ENCODE data around the gene CT55. TPM values are rescaled to one million over a fixed set of nuclear protein-coding genes. Genes with fewer than 3 reads are reported as not detected.
"Not testable (repeated sequence)": the region's sequence is repeated elsewhere in the genome, so short reads cannot be mapped to it uniquely, and the experiment has no call there.

Gene CT55
- polyA plus RNA-seq, 1 donor from 2014 or later: 2.1 TPM

DNA sequence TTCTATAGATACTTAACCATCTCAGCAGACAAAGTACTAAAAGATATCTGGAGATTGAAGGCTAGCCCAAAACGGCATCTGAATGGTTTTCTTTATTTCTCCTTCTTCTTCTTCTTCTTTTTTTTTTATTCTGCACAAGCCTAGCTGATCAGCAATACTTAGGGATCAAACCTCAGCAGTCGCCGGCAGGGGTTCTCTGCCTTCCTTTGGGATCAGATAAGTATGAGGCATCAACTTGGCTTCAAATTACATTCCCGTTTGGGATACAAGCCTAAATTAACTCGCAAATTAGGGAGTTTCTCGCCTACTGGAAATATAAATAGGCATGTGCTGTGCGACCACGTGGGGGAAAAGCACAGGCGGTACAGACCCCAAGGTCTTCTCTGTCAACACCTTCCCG is 730 bp downstream of the CT55 start:
- Histone ChIP-seq H3K9me3 (ENCODE audit: low read length) (no peaks in the 10 kb centered on the region), H3K4me3 (ENCODE audit: low read length) (no peak overlapping the region), H3K27me3 (ENCODE audit: insufficient read depth, low read depth, low read length) (no peaks in the 10 kb centered on the region), H3K79me2 (replicated peaks; ENCODE audit: insufficient read depth, low read length) (no peaks in the 10 kb centered on the region), H3K36me3 (ENCODE audit: insufficient read depth, low read length) (no peaks in the 10 kb centered on the region), H2AFZ (ENCODE audit: low read depth, low read length) (no peak overlapping the region), H3F3A (ENCODE audit: insufficient read depth, low read length, poor library complexity, severe bottlenecking) (no peaks in the 10 kb centered on the region), H3K4me2 (ENCODE audit: low read length) (no peak overlapping the region), H3K27ac (ENCODE audit: low read length) (no peak overlapping the region), H3K9ac (ENCODE audit: low read length) (no peak overlapping the region), H3K9me2 (ENCODE audit: insufficient read depth, low read length) (no peaks in the 10 kb centered on the region), H4K20me1 (ENCODE audit: insufficient read depth) (no peaks in the 10 kb centered on the region)
- TF ChIP-seq POLR2AphosphoS5 (IDR thresholded peaks at IDR 0.05): no peak
- TF ChIP-seq SMC3 (conservative IDR thresholded peaks at IDR 0.05; ENCODE audit: poor library complexity): no peak
- TF ChIP-seq, protein P1, sequence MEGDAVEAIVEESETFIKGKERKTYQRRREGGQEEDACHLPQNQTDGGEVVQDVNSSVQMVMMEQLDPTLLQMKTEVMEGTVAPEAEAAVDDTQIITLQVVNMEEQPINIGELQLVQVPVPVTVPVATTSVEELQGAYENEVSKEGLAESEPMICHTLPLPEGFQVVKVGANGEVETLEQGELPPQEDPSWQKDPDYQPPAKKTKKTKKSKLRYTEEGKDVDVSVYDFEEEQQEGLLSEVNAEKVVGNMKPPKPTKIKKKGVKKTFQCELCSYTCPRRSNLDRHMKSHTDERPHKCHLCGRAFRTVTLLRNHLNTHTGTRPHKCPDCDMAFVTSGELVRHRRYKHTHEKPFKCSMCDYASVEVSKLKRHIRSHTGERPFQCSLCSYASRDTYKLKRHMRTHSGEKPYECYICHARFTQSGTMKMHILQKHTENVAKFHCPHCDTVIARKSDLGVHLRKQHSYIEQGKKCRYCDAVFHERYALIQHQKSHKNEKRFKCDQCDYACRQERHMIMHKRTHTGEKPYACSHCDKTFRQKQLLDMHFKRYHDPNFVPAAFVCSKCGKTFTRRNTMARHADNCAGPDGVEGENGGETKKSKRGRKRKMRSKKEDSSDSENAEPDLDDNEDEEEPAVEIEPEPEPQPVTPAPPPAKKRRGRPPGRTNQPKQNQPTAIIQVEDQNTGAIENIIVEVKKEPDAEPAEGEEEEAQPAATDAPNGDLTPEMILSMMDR (IDR thresholded peaks at IDR 0.05; ENCODE audit: poor library complexity, severe bottlenecking): no peak
- TF ChIP-seq, protein P2, sequence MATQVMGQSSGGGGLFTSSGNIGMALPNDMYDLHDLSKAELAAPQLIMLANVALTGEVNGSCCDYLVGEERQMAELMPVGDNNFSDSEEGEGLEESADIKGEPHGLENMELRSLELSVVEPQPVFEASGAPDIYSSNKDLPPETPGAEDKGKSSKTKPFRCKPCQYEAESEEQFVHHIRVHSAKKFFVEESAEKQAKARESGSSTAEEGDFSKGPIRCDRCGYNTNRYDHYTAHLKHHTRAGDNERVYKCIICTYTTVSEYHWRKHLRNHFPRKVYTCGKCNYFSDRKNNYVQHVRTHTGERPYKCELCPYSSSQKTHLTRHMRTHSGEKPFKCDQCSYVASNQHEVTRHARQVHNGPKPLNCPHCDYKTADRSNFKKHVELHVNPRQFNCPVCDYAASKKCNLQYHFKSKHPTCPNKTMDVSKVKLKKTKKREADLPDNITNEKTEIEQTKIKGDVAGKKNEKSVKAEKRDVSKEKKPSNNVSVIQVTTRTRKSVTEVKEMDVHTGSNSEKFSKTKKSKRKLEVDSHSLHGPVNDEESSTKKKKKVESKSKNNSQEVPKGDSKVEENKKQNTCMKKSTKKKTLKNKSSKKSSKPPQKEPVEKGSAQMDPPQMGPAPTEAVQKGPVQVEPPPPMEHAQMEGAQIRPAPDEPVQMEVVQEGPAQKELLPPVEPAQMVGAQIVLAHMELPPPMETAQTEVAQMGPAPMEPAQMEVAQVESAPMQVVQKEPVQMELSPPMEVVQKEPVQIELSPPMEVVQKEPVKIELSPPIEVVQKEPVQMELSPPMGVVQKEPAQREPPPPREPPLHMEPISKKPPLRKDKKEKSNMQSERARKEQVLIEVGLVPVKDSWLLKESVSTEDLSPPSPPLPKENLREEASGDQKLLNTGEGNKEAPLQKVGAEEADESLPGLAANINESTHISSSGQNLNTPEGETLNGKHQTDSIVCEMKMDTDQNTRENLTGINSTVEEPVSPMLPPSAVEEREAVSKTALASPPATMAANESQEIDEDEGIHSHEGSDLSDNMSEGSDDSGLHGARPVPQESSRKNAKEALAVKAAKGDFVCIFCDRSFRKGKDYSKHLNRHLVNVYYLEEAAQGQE (IDR thresholded peaks at IDR 0.05; ENCODE audit: borderline replicate concordance): no peak
- no peak for TF ChIP-seq EZH2 (IDR thresholded peaks at IDR 0.05; ENCODE audit: borderline replicate concordance, insufficient read depth, low read length, poor library complexity, severe bottlenecking)
- no peak for TF ChIP-seq MXI1 (conservative IDR thresholded peaks at IDR 0.05; ENCODE audit: poor library complexity, severe bottlenecking)
- no peak for TF ChIP-seq EP300 (conservative IDR thresholded peaks at IDR 0.05; ENCODE audit: poor library complexity, severe bottlenecking)
- TF ChIP-seq TAF1 (IDR thresholded peaks at IDR 0.05; ENCODE audit: low read depth): no peak
- no peak for TF ChIP-seq RAD21 (conservative IDR thresholded peaks at IDR 0.05)

DNA sequence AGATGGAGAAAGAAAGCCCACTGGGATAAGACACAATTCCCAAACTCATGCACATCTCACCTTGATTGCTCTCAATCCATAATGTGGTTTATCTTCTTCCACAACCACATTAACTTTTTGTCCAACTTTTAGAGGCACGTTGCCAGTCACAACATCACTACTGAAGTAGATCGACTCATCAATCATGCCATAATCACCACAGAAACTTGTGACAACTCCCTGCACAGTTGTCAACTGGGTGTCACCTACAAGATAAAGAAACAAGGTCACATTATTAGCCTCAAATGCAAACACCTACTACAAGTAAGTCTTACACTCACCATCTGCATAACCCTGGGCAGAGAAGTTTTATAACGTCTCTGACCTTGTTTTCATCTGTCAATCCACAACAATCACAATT is 1.7 kb downstream of the CT55 start:
- not testable (repeated sequence) for H4K20me1 ChIP-seq (ENCODE audit: insufficient read depth); H3K9me2 ChIP-seq (ENCODE audit: insufficient read depth, low read length); H3K9ac ChIP-seq (ENCODE audit: low read length); H3K79me2 ChIP-seq (replicated peaks; ENCODE audit: insufficient read depth, low read length); H2AFZ ChIP-seq (ENCODE audit: low read depth, low read length); H3K36me3 ChIP-seq (ENCODE audit: insufficient read depth, low read length); H3K27me3 ChIP-seq (ENCODE audit: insufficient read depth, low read depth, low read length); H3F3A ChIP-seq (ENCODE audit: insufficient read depth, low read length, poor library complexity, severe bottlenecking); H3K4me2 ChIP-seq (ENCODE audit: low read length); H3K9me3 ChIP-seq (ENCODE audit: low read length); H3K4me3 ChIP-seq (ENCODE audit: low read length); H3K27ac ChIP-seq (ENCODE audit: low read length)

DNA sequence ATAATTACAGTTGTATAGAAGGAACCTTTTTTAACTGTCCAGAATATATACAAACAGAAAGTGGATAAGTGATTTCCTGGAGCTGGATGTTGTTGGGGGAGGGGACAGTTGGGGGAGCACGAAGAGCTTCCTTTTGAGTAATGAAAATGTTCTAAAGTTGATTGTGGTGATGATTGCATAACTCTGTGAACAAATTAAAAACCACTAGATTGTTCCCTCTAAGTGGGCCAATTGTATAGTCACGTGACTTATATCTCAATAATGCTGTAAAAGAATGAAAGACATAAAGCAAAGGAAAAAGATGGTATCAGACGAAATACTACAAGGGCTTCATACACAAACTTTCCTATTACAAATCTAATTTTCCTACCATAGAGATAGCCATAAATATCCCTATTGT is 2.7 kb downstream of the CT55 start:
- Histone ChIP-seq H3K36me3 (ENCODE audit: insufficient read depth, low read length) (no peaks in the 10 kb centered on the region), H3K79me2 (replicated peaks; ENCODE audit: insufficient read depth, low read length) (no peaks in the 10 kb centered on the region), H3K4me2 (ENCODE audit: low read length) (no peak overlapping the region), H3F3A (ENCODE audit: insufficient read depth, low read length, poor library complexity, severe bottlenecking) (no peaks in the 10 kb centered on the region), H3K27ac (ENCODE audit: low read length) (no peak overlapping the region), H3K9me3 (ENCODE audit: low read length) (no peaks in the 10 kb centered on the region), H3K9ac (ENCODE audit: low read length) (no peak overlapping the region), H4K20me1 (ENCODE audit: insufficient read depth) (no peaks in the 10 kb centered on the region), H3K9me2 (ENCODE audit: insufficient read depth, low read length) (no peaks in the 10 kb centered on the region), H3K4me3 (ENCODE audit: low read length) (no peak overlapping the region), H2AFZ (ENCODE audit: low read depth, low read length) (no peak overlapping the region), H3K27me3 (ENCODE audit: insufficient read depth, low read depth, low read length) (no peaks in the 10 kb centered on the region)
- no peak for TF ChIP-seq MXI1 (conservative IDR thresholded peaks at IDR 0.05; ENCODE audit: poor library complexity, severe bottlenecking)
- no peak for TF ChIP-seq TAF1 (IDR thresholded peaks at IDR 0.05; ENCODE audit: low read depth)
- no peak for TF ChIP-seq EZH2 (IDR thresholded peaks at IDR 0.05; ENCODE audit: borderline replicate concordance, insufficient read depth, low read length, poor library complexity, severe bottlenecking)
- TF ChIP-seq RAD21 (conservative IDR thresholded peaks at IDR 0.05): no peak
- TF ChIP-seq, protein P2 (IDR thresholded peaks at IDR 0.05; ENCODE audit: borderline replicate concordance): no peak
- TF ChIP-seq, protein P1 (IDR thresholded peaks at IDR 0.05; ENCODE audit: poor library complexity, severe bottlenecking): no peak
- no peak for TF ChIP-seq EP300 (conservative IDR thresholded peaks at IDR 0.05; ENCODE audit: poor library complexity, severe bottlenecking)

Data from neural cell (in vitro differentiated cells).